Right forelimb (tissue), 1 donor: ENCODE results near the gene SF3A2.

ENCODE experiments used
- DNase-seq: peaks from one replicate; pipeline ENCODE4 v3.0.0-alpha.2; 2018

The SF3A2 gene

DNA sequence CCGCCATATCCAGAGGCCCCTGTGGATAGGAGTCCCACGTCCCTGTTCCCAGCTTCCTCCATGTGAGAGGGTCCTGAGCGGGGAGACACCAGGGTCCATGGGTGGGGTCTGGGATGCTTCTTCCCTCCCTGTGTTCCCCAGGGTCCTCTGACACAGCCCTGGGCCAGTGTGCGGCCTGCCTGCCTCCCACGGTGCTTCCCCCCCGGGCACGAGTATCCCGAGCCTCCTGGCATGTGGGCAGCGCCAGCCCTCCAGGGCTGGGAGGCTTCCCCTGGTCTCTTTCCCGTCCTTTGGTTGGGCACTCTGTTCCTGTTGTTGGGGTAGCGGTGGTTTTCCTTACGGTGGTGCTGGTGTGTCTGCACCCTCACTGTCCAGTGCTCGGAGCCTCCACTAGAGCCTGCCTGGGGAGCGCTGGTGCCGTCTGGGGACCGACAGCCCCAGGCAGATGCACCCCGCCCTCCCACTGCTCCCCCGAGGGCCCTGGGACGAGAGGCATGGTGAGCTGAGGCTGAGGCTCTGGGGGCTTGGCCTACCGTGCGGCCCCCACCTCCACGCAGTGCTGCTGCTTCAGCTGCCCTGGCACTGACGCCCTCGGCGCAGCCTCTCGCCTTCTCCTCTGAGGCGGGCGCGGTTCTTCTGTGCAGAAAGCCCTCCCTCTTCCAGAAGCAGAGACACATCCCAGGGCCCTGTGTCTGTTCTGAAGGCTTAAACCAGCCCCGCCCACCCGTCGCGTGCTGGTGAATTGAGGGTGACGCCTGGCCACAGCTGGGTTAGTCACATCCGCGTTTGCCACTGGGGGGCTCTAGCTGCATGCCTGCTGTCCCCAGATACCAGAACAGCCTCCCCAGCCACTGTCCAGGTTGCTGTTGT is 28.4 kb upstream of the SF3A2 start:
- DNase-seq = peak; percentile 78

DNA sequence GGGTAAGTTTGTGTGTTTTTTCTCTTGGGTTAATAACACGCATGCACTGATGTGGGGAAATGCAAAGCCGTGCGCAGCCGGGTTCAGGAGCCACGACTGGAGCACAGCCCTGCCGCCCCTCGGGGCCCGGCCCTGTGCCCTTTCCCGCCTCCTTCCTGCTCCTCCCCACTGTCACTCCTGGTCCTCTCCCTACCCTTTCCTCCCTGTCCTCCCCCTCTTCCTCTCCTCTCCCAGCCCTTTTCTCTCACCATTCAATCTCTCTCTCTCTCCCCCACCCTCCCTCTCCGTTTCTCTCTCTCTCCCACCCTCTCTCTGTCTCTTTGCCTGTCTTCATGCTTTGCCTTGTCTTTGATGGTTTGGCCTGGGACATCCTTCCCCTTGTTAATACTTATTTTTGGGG is 27.6 kb upstream of the SF3A2 start:
- no peak for DNase-seq

DNA sequence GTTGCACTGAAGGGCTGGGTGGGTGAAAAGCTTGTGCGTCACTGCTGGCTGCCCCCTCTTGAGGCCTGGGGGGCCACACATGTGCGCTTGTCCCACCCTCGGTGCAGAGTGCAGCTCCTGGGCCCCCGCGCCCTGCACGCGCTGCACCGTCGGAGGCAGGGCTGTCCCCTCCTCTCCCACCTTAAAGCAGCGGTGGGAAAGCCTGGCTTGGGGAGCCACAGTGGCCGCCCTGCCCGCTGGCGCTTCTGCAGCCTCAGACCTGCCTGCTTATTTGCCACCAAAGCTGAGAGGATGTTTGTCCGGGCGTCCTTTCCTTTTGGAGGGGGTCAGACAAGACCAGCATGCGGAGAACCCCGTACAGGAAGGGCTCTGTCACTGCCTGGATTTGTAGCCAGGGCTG is 27.2 kb upstream of the SF3A2 start:
- DNase-seq = no peak

DNA sequence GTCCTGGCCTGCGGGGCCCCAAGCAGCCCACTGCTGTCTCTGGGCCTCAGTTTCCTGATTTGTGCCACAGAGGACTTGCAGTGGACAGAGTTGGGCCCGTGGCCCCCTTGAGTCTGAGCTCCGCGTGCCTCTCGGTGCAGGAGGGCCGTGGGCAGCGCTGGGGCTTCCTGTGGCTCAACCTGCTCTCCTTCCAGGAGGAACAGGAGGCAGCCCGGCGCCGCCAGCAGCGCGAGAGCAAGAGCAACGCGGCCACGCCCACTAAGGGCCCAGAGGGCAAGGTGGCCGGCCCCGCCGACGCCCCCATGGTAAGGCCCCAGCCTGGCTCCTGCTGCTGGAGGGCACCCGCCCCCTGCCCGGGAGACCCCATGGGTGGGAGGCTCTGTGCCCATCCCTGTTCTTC is 26.4 kb upstream of the SF3A2 start:
- DNase-seq = no peak

DNA sequence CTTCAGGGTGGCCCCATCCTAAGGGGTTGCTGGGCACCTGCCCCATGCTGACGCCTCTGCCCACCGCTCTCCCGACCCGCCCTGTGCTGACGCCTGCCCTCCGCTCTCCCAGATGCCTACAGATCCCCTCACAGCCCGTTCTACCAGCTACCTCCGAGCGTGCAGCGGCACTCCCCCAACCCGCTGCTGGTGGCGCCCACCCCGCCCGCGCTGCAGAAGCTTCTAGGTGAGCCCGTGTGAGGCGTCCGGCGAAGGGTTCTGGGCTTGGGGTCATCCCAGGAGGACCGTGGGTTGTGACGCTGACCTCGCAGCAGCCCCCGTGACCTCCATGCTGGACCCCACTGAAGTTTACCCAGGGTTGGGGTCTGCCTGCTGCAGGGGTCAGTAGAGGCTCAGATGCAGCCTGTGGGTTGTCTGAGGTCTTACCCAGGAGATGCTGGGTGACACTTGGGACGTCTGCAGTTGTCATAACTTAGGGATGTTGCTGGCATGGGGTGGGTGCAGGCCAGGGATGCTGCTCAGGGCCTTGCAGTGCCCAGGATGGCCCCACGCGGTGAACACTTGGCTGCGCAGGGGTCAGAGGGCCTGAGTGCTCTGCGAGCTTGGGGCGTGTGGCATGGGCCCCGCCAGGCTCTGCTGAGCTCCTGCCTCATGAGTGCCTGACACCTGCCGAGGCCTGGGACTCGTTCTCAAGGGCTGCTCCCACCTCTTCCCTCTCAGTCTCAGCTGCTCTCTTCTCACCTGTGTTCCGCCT is 25.5 kb upstream of the SF3A2 start:
- no peak for DNase-seq

DNA sequence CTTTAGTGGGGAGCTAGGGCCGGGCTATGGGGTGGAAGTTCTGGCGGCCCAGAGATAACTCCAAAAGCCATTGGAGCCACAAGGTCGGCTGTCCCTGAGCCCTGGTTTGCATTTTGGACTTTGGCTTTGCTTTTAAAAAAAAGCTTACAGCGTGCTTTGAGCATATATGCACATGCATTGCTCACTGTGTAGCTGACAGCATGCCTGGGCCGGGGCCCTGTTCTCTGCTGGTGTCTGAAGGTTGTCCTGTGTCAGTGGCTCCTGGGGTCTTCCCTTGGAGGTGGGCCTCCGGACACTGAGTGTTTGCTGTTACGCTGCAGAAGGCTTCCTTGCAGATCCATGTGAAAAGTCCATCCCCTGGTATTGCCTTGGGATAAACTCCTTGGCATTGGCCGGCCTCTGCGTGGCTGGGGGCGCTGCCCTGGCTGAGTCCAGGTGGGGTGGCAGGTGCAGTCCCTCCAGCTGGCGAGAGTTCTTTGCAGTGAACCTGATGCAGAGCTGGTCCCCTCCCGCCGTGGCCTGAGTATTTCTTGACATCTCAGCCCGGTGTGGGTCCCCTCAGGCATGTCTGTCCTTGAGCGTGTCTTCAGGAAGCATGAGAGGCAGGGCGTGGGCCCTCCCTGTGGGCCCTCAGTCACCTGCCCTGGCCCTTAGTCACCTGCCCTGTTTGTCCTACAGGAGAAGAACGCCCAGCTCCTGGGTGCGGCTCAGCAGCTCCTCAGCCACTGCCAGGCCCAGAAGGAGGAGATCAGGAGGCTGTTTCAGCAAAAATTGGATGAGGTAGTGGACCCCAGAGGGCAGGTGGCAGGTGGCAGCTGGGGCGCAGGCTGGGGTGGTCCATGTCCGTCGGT is 23.5 kb upstream of the SF3A2 start:
- no peak for DNase-seq

DNA sequence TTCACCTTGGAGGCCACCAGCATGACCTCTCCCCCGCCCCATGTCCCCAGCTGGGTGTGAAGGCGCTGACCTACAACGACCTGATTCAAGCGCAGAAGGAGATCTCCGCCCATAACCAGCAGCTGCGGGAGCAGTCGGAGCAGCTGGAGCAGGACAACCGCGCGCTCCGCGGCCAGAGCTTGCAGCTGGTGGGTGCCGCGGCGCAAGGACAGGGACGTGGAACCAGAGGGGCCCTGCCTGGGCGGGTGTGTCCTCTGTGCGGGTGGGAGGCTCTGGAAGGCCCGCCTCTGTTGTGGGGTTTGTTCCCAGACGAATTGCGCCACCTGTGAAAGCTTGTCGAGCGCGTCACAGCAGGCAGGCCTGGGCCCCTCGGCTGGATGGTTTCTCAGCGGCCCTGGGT is 22.8 kb upstream of the SF3A2 start:
- peak; percentile 80 for DNase-seq

DNA sequence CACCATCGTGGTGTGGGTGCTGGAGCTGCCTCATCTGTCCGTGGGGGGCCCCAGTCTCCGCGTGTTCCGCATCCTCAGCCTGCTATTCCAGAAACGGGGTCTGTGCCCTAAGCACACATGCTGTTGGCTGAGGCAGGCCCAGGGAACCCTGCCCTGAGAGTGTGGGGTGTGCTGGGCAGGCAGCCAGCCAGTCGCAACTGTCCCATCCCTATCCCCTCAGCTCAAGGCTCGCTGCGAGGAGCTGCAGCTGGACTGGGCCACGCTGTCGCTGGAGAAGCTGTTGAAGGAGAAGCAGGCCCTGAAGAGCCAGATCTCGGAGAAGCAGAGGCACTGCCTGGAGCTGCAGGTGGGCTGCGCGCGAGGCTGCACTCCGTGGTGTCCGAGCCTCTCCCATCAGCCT is 22.4 kb upstream of the SF3A2 start:
- DNase-seq = no peak

DNA sequence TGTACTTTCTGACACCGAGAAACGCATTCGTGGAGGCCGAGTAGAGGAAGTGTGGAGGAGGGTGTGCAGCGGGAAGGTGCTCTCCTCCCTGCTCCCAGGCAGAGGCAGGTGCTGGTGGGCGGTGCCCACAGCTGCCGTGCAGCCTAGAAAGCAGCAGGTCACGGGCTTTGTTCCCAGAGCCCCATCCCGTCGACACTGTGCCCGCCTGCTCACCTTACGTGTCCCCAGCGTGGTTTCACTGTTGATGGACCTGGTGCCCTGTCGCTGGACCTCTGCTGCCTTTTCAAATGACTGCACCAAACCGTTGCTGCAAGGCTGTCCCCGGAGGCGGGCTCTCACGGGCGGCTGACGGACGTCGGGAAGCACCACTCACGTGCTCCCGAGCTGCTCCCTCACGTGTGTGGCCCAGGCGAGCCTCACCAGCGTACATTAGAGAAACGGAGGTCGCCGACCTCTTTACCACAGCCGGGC is 21.3 kb upstream of the SF3A2 start:
- DNase-seq = no peak

DNA sequence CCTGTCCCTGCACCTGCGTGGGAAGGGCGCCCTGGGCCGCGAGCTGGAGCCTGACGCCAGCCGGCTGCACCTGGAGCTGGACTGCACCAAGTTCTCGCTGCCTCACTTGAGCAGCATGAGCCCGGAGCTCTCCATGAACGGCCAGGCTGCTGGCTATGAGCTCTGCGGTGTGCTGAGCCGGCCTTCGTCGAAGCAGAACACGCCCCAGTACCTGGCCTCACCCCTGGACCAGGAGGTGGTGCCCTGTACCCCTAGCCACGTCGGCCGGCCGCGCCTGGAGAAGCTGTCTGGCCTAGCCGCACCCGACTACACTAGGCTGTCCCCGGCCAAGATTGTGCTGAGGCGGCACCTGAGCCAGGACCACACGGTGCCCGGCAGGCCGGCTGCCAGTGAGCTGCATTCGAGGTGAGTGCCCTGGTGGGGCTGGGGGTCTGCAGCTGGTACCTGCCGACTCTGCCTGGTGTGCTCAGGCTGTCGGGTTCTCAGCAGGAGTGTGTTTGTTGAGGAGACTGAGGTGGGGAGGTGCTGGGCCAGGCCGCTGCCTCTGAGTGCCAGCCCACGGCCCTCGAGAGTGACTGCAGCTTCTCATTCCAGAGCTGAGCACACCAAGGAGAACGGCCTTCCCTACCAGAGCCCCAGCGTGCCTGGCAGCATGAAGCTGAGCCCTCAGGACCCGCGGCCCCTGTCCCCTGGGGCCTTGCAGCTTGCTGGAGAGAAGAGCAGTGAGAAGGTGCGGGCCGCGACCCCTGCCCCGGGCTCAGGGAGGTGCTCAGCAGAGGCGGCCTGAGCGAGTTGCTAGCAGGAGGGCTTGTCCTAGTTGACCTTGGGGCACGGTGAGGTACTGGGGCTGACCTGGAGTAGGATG is 20.0 kb upstream of the SF3A2 start:
- DNase-seq = no peak

DNA sequence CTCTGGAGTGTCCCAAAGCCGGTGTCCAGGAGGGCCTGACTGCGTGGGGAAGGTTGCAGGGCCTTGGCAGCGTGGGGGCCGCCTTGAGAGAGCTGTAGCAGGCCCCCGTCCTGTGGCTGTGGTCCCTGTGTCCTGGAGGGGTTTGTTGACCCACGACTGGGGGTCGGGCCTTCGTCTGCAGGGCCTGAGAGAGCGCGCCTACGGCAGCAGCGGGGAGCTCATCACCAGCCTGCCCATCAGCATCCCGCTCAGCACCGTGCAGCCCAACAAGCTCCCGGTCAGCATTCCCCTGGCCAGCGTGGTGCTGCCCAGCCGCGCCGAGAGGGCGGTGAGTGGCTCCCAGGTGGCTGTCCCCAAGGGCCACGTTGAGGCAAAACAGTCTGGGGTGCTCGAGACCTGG is 19.0 kb upstream of the SF3A2 start:
- DNase-seq = no peak

DNA sequence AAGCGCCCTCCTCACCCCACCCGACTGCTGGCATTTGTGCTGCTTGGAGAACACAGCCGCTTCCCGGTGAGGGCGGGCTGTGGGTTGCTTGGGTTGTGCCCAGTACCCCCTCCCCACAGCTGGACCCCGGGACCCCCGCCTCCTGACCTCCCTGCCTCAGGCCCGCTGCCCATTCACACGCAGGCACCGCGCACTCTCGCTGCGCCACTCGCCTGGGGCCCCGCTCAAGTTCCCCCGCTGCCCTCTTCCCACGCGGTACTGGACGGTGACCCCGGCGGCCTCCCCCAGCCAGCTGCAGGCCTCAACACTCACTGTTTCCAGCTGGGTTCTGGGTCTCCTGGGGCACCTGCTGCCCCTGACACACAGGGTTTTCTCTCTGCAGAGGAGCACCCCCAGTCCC is 16.9 kb upstream of the SF3A2 start:
- no peak for DNase-seq

DNA sequence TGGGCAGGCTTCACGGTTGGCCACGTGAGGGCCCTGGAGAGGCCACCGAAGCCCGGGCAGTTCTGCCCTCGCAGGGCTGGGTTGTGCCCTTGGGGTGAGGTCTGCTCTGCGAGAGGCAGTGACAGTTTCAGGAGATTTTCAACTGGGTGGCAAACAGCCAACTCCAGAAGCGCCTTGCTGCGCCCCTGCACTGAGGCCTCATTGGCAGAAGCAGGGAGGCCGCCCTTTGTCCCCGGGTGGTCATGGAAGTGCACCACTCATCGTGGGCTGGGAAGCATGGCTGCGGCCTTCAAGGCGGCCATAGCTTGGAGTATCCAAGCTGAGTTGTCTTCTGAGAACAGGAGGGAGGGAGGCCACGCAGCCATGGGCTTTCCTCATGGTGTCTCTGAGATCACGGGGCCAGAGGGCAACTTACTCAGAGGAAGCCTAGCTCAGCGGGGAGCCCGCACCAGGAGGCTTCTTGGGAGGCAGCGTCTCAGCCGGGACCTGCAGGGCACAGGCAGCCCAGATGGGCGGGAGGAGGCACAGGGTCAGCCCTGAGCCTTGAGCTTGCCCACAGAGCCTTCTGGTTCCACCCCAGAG is 15.3 kb upstream of the SF3A2 start:
- DNase-seq = no peak

DNA sequence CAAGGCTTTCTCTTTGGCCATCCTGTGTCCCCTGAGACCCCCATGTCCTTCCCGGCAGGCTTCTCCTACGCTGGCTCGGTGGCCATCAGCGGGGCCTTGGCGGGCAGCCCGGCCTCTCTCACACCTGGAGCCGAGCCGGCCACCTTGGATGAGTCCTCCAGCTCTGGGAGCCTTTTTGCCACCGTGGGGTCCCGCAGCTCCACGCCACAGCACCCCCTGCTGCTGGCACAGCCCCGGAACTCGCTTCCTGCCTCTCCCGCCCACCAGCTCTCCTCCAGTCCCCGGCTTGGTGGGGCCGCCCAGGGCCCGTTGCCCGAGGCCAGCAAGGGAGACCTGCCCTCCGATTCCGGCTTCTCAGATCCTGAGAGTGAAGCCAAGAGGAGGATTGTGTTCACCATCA is 14.7 kb upstream of the SF3A2 start:
- no peak for DNase-seq

DNA sequence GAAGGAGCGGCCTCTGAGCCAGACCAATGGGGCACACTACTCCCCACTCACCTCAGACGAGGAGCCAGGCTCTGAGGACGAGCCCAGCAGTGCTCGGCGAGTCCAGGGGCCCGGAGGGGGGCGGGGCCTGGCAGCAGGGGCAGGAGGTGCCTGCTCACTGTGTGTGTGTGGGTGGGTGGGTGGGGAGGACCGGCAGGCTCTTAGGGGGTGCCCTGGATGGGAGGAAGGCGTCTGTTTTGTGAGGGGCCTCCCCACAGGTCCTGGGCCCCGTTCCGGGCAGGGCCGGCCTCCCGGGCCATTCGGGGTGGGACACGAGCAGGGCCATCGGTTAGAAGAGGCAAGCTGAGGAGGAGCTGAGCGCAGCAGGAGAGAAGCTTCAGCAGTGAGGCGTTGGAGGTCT is 13.2 kb upstream of the SF3A2 start:
- DNase-seq = no peak

DNA sequence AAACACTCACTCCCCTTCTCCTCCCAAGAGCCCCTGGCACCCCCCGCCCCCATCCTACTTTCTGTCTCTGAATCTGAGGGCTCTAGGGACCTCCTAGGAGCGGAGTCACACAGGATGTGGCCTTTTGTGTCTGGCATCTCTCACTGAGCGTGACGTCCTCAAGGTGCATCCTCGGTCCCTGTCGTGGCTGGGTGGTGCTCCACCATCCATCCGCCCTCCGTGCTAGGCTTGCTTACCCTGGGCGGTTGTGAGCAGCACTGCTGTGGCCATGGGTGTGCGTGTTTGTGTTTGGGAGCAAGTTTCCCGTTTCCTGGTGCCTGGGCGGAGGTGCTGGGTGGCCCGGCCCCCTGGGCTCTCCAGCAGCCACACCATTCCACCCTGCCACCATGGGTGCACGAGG is 12.7 kb upstream of the SF3A2 start:
- DNase-seq = no peak

DNA sequence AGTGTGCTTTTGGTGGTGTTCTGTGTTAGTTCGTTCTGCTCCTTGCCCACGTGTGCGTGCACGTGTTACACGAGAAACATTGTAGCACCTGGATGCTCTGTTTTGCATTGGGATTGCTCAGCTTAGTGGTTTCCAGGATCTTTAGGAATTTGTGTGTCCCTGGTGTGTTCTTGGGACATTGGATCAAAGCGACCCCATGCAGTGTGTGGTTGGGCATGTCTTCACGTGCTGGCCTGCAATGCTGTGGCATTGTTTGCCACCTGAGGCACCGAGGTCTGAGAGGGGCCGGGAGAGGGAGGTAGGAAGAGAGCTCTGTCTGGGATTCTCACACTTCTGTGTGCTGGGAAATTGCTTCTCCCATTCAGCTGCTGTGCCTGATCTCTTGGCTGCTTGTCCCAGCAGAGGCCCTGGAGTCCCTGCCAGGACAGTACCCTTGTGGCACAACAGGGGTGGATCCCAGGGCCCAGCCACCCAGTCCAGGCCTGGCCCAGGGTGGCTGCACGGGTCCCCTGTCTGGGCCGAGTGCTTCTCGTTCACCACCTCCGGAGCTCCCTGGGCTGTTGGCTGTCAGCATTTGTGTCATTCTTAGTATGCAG is 11.8 kb upstream of the SF3A2 start:
- no peak for DNase-seq

DNA sequence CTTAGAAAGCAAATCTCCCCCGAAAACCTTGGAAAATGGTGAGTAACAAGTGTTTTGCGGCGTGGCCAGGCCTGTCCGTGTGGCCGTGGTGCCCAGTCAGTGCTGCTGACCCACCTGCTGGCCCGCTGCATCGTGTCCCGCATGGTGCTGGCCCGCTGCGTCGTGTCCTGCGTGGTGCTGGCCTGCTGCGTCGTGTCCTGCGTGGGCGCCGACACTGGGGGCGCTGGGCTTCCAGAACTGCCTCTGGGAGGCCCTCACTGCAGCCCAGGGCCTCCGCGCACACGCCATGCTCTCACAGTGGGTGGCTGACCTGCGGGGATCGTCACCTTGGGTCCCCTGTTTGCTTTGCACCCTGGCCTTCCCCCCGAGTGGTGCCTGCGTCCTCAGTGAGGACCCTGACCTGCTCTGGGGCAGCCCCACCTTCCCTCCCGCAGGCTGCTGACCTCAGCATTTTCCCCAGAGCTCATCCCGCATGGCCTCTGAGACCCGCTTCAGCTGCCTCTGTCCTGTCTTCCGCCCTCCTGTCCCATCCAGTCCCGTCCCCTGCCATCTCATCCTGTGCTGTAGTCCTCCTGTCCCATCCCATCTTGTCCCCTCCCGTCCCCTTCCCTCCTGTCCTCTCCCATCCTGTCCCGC is 11.1 kb upstream of the SF3A2 start:
- no peak for DNase-seq

DNA sequence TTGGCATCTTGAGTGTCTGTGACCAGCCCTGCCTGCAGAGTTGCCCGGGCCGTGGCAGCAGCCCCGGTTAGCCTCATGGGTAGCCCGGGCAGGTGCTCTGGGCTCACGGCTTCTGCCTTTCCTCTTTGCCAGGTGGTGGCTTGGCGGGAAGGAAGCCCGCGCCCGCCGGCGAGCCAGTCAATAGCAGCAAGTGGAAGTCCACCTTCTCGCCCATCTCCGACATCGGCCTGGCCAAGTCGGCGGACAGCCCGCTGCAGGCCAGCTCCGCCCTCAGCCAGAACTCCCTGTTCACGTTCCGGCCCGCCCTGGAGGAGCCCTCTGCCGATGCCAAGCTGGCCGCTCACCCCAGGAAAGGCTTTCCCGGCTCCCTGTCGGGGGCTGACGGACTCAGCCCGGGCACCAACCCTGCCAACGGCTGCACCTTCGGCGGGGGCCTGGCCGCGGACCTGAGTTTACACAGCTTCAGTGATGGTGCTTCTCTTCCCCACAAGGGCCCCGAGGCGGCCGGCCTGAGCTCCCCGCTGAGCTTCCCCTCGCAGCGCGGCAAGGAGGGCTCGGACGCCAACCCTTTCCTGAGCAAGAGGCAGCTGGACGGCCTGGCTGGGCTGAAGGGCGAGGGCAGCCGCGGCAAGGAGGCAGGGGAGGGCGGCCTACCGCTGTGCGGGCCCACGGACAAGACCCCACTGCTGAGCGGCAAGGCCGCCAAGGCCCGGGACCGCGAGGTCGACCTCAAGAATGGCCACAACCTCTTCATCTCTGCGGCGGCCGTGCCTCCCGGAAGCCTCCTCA is 10.4 kb upstream of the SF3A2 start:
- DNase-seq = no peak

DNA sequence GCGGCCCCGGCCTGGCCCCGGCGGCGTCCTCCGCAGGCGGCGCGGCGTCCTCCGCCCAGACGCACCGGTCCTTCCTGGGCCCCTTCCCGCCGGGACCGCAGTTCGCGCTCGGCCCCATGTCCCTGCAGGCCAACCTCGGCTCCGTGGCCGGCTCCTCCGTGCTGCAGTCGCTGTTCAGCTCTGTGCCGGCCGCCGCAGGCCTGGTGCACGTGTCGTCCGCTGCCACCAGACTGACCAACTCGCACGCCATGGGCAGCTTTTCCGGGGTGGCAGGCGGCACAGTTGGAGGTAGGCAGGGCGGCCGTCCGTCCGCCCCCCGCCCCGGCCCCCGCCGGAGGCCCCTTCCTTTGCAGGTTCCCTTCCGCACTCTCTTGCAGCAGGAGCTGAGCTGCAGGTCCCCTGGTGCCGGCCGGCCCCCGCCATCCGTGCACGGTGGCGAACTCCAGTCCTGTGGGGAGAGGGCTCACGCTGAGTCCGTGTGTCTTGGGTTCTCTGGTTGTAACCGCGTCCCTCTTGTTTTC is 9.7 kb upstream of the SF3A2 start:
- DNase-seq = no peak
